ENCODE data around the gene LRRC59.

DNA sequence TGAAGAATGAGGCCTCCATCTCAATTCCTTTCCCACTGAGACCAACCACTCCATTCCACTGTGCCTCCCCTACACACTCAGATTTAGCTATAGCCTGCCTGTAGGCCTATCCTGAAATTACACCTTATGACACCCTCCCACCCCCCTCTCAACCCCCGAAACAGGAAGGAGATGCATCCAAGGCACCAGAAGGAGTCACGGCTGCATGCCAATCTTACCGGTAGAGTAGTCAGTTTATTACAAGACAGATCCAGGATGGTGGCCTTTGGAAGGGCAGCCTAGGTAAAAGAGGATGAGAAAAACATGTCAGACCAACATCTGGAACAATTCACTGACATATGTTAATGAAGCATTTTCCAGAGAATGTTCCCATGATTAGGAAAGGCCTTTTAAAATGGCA lies 2.6 kb downstream of the LRRC59 start:
- TF ChIP-seq, protein P1, sequence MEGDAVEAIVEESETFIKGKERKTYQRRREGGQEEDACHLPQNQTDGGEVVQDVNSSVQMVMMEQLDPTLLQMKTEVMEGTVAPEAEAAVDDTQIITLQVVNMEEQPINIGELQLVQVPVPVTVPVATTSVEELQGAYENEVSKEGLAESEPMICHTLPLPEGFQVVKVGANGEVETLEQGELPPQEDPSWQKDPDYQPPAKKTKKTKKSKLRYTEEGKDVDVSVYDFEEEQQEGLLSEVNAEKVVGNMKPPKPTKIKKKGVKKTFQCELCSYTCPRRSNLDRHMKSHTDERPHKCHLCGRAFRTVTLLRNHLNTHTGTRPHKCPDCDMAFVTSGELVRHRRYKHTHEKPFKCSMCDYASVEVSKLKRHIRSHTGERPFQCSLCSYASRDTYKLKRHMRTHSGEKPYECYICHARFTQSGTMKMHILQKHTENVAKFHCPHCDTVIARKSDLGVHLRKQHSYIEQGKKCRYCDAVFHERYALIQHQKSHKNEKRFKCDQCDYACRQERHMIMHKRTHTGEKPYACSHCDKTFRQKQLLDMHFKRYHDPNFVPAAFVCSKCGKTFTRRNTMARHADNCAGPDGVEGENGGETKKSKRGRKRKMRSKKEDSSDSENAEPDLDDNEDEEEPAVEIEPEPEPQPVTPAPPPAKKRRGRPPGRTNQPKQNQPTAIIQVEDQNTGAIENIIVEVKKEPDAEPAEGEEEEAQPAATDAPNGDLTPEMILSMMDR (IDR thresholded peaks at IDR 0.05; ENCODE audit: low read depth, low read length) = no peak
- no peak for TF ChIP-seq EZH2phosphoT487 (IDR thresholded peaks at IDR 0.05; ENCODE audit: low read depth)

Measured in OCI-LY3 (cell line).